GM12878 (cell line): ENCODE data around the gene LRRC3B. TPM values are rescaled to one million over a fixed set of nuclear protein-coding genes. Genes with fewer than 3 reads are reported as not detected.

ENCODE experiments used
- ATAC-seq: fragments of 200-7000 bp; cut with Tn5 transposase; 3 replicates; pipeline ENCODE4 v1.9.1; 2020; ENCODE audit warnings: mild to moderate bottlenecking, moderate library complexity
- BruUV-seq: library from RNA; stranded (reverse); fragments of 400-500 nt; replicated peaks from 2 replicates; lab custom pipeline; 2021; lab: Mats Ljungman, UMichigan
- CTCF ChIA-PET: fragments of 300-600 bp; sonication (Branson Sonifier 250); formaldehyde crosslinking; extraction: SDS; loops from one replicate; lab custom pipeline; 2021; ENCODE audit warnings: inconsistent platforms; lab: Yijun Ruan, JAX
- POLR2A ChIA-PET: fragments of 350-600 bp; formaldehyde crosslinking; extraction: SDS; loops from one replicate; lab custom pipeline; 2021; ENCODE audit warnings: inconsistent platforms; lab: Charles Lee
- RAD21 ChIA-PET: fragments of 300-600 bp; sonication (Branson Sonifier 250); formaldehyde crosslinking; loops from one replicate; lab custom pipeline; 2023; ENCODE audit warnings: antibody characterized with exemption; ENCODE audit not compliant: unreplicated experiment; lab: Charles Lee
- SMC1A ChIA-PET: fragments of 300-600 bp; sonication (Branson Sonifier 250); formaldehyde crosslinking; loops from one replicate; lab custom pipeline; 2023; ENCODE audit not compliant: unreplicated experiment, uncharacterized antibody; lab: Charles Lee
- DNase-seq: peaks from one replicate; pipeline ENCODE4 v3.0.0-alpha.2; 2011; ENCODE audit warnings: low read depth, low spot score
- FAIRE-seq: peaks from 3 replicates; lab custom pipeline; 2011; peaks lifted over from hg19 to GRCh38; lab: Jason Lieb, UNC
- H2AFZ ChIP-seq: 2 replicates; pipeline ENCODE4 v1.6.0; 2011; ENCODE audit warnings: low read depth, low read length, control low read depth; ENCODE audit not compliant: control insufficient read depth
- H3K27ac ChIP-seq: 2 replicates; pipeline ENCODE4 v1.5.1; 2011; ENCODE audit warnings: control low read depth; ENCODE audit not compliant: control insufficient read depth, insufficient read depth
- H3K27me3 ChIP-seq, 2 experiments: replicated peaks in 1 of 2; 2 replicates each; pipeline versions ENCODE4 v1.6.0 to v1.6.1; 2011; ENCODE audit warnings: low read length in 1 of 2; ENCODE audit not compliant: control insufficient read depth in 2 of 2, insufficient read depth in 2 of 2
- H3K36me3 ChIP-seq, 2 experiments: 2 replicates each; pipeline ENCODE4 v1.5.1; 2011; ENCODE audit warnings: low read length in 1 of 2; ENCODE audit not compliant: control insufficient read depth in 2 of 2, insufficient read depth in 2 of 2
- H3K4me1 ChIP-seq: 2 replicates; pipeline ENCODE4 v1.6.1; 2011; ENCODE audit warnings: mild to moderate bottlenecking, low read length, moderate library complexity, mixed read lengths; ENCODE audit not compliant: control insufficient read depth, insufficient read depth
- H3K4me2 ChIP-seq: 2 replicates; pipeline ENCODE4 v1.6.0; 2011; ENCODE audit warnings: control low read depth; ENCODE audit not compliant: control insufficient read depth, insufficient read depth
- H3K4me3 ChIP-seq: fragments of 200-600 bp; sonication (generic); 2 replicates; pipeline ENCODE4 v1.5.1; 2016
- H3K79me2 ChIP-seq: 2 replicates; pipeline ENCODE4 v1.6.0; 2011; ENCODE audit warnings: low read length; ENCODE audit not compliant: control insufficient read depth, insufficient read depth
- H3K9ac ChIP-seq: 2 replicates; pipeline ENCODE4 v1.8.0; 2011; ENCODE audit warnings: low read length, control low read depth, mixed read lengths; ENCODE audit not compliant: control insufficient read depth, insufficient read depth
- H3K9me3 ChIP-seq: replicated peaks from 3 replicates; pipeline ENCODE4 v1.5.1; 2011; ENCODE audit warnings: mild to moderate bottlenecking, low read length; ENCODE audit not compliant: control insufficient read depth, insufficient read depth
- H4K20me1 ChIP-seq: 2 replicates; pipeline ENCODE4 v1.6.0; 2011; ENCODE audit not compliant: control insufficient read depth, insufficient read depth
- CBFB ChIP-seq: IDR thresholded peaks from 2 replicates; pipeline ENCODE4 v1.6.1; 2016; ENCODE audit warnings: antibody characterized with exemption, low read depth
- CHD4 ChIP-seq: fragments of 200-600 bp; sonication (generic); IDR thresholded peaks from 2 replicates; pipeline ENCODE4 v1.6.1; 2016; ENCODE audit warnings: mild to moderate bottlenecking
- FOXM1 ChIP-seq: IDR thresholded peaks from 2 replicates; pipeline ENCODE4 v1.6.1; 2012; ENCODE audit warnings: low read depth, mild to moderate bottlenecking, inconsistent platforms, low read length, moderate library complexity
- KAT2A ChIP-seq: conservative IDR thresholded peaks from 2 replicates; pipeline ENCODE4 v1.6.1; 2011; ENCODE audit warnings: low read depth, low read length; ENCODE audit not compliant: control insufficient read depth
- KLF5 ChIP-seq: fragments of 450-650 bp; IDR thresholded peaks from 2 replicates; pipeline ENCODE4 v1.6.1; 2014; ENCODE audit warnings: mild to moderate bottlenecking; ENCODE audit not compliant: partially characterized antibody
- MTA2 ChIP-seq: fragments of 450-650 bp; IDR thresholded peaks from 2 replicates; pipeline ENCODE4 v1.6.1; 2016; ENCODE audit warnings: low read depth, mild to moderate bottlenecking, moderate library complexity
- NFYB ChIP-seq: IDR thresholded peaks from 2 replicates; pipeline ENCODE4 v1.6.1; 2011; ENCODE audit warnings: low read depth, mild to moderate bottlenecking, low read length, improper control_type of control experiment, moderate library complexity; ENCODE audit not compliant: insufficient read depth
- RAD21 ChIP-seq: IDR thresholded peaks from 2 replicates; pipeline ENCODE4 v1.6.1; 2011; ENCODE audit warnings: mild to moderate bottlenecking, low read depth, low read length, moderate library complexity; ENCODE audit not compliant: insufficient read depth
- RAD51 ChIP-seq: fragments of 450-650 bp; IDR thresholded peaks from 2 replicates; pipeline ENCODE4 v1.6.1; 2016; ENCODE audit warnings: moderate library complexity, mild to moderate bottlenecking, inconsistent platforms
- SIX5 ChIP-seq: IDR thresholded peaks from 2 replicates; pipeline ENCODE4 v1.6.1; 2011; ENCODE audit warnings: mild to moderate bottlenecking, low read depth, low read length, moderate library complexity; ENCODE audit not compliant: severe bottlenecking
- SRF ChIP-seq, 2 experiments: IDR thresholded peaks; 2 replicates each; pipeline ENCODE4 v1.6.1; 2011; ENCODE audit warnings: low read depth in 2 of 2, low read length in 2 of 2, mild to moderate bottlenecking in 1 of 2, moderate library complexity in 1 of 2
- WGBS: methylation state at CpG from one replicate; pipeline ENCODE4 v1.1.6; 2016; ENCODE audit warnings: low lambda C conversion rate; ENCODE audit not compliant: insufficient replicate concordance, insufficient coverage; ENCODE audit errors: missing lambda C conversion rate; 5-methylcytosine and 5-hydroxymethylcytosine counted together
- in situ Hi-C: fragments of 300-500 bp; cut with MboI; formaldehyde crosslinking; loops from 9 replicates; pipeline ENCODE4 v1.14.3; 2018; ENCODE audit warnings: mixed read lengths
- intact Hi-C: fragments of 100-400 bp; cut with micrococcal nuclease; formaldehyde crosslinking; loops from one replicate; pipeline ENCODE4 v1.14.2; 2022; ENCODE audit not compliant: unreplicated experiment
- polyA plus RNA-seq, 11 experiments: library from polyadenylated mRNA; depleted of rRNA in 4 of 11; unstranded in 6 of 11; stranded (reverse) in 5 of 11; fragments of >200 nt; fragmentation: Nextera tagmentation in 4 of 11; fragmentation: Illumina TruSeq in 1 of 11; extraction: Ambion mirVana in 4 of 11; extraction: Trizol in 1 of 11; gene quantifications; 1 replicate in 1 of 11; 2 replicates in 10 of 11; pipeline versions ENCODE4 v1.2.1 to v1.2.3, GENCODE V29; 2011 to 2016; ENCODE audit warnings: inconsistent platforms in 2 of 11, missing spikeins in 2 of 11, low read depth in 1 of 11
- total RNA-seq, 4 experiments: library from RNA; depleted of rRNA in 3 of 4; stranded (reverse); fragments of >200 nt in 3 of 4; fragmentation: Illumina TruSeq in 1 of 4; extraction: Trizol in 1 of 4; gene quantifications; 2 replicates each; pipeline versions ENCODE4 v1.2.1 to v1.2.3, GENCODE V29; 2013 to 2021
- TF ChIP-seq, protein P1 (sequence below): fragments of 450-650 bp; IDR thresholded peaks from 2 replicates; pipeline ENCODE4 v1.6.1; 2017; ENCODE audit warnings: antibody characterized with exemption, mild to moderate bottlenecking, moderate library complexity
- TF ChIP-seq, protein P2 (sequence below): fragments of 450-650 bp; IDR thresholded peaks from 2 replicates; pipeline ENCODE4 v1.6.1; 2018; ENCODE audit warnings: mild to moderate bottlenecking, low read depth, moderate library complexity; ENCODE audit not compliant: partially characterized antibody

LRRC3B gene
- total and polyA plus RNA-seq, 10 of the 15 experiments (the other 5 are each of a cell fraction or from before 2014, with no cell fraction given), result not detected

DNA sequence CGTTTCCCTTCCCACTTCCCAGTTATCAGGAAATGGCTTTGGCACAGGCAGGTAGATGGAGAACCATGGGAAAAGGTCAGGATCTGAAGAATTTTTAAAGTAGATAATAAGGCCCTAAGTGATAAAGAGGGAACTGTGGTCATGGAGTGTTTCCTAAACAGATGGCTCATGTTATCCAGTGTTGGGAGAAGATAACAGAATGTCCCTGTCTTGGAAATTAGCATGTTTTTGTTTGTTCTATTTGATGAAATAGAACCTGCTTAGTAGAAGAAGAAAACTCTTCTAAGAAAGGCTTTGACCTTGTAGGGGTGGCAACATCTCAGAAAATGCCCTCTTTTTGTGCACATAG lies 8.8 kb downstream of the LRRC3B start:
- WGBS, result 0% methylated on average over 1 of the region's 1 CpG
- no peaks in the 10 kb centered on the region for H3K9me3 ChIP-seq
- H3K27me3 ChIP-seq, result no peaks in the 10 kb centered on the region
- SMC1A ChIA-PET, result no interaction called here
- no peaks in the 10 kb centered on the region for H3K36me3 ChIP-seq
- no peak for TF ChIP-seq MTA2
- no peak for TF ChIP-seq RAD51
- TF ChIP-seq RAD21, result no peak
- no peak for TF ChIP-seq CBFB
- no peak for TF ChIP-seq NFYB
- no peak for TF ChIP-seq KLF5
- no peak for TF ChIP-seq CHD4
- no peak for TF ChIP-seq SRF (IDR thresholded peaks at IDR 0.05; ENCODE audit: low read depth in 2 of 2, low read length in 2 of 2)
- no peak for TF ChIP-seq SIX5
- TF ChIP-seq, protein P1, sequence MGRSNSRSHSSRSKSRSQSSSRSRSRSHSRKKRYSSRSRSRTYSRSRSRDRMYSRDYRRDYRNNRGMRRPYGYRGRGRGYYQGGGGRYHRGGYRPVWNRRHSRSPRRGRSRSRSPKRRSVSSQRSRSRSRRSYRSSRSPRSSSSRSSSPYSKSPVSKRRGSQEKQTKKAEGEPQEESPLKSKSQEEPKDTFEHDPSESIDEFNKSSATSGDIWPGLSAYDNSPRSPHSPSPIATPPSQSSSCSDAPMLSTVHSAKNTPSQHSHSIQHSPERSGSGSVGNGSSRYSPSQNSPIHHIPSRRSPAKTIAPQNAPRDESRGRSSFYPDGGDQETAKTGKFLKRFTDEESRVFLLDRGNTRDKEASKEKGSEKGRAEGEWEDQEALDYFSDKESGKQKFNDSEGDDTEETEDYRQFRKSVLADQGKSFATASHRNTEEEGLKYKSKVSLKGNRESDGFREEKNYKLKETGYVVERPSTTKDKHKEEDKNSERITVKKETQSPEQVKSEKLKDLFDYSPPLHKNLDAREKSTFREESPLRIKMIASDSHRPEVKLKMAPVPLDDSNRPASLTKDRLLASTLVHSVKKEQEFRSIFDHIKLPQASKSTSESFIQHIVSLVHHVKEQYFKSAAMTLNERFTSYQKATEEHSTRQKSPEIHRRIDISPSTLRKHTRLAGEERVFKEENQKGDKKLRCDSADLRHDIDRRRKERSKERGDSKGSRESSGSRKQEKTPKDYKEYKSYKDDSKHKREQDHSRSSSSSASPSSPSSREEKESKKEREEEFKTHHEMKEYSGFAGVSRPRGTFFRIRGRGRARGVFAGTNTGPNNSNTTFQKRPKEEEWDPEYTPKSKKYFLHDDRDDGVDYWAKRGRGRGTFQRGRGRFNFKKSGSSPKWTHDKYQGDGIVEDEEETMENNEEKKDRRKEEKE, result no peak
- TF ChIP-seq KAT2A, result no peak
- TF ChIP-seq, protein P2, sequence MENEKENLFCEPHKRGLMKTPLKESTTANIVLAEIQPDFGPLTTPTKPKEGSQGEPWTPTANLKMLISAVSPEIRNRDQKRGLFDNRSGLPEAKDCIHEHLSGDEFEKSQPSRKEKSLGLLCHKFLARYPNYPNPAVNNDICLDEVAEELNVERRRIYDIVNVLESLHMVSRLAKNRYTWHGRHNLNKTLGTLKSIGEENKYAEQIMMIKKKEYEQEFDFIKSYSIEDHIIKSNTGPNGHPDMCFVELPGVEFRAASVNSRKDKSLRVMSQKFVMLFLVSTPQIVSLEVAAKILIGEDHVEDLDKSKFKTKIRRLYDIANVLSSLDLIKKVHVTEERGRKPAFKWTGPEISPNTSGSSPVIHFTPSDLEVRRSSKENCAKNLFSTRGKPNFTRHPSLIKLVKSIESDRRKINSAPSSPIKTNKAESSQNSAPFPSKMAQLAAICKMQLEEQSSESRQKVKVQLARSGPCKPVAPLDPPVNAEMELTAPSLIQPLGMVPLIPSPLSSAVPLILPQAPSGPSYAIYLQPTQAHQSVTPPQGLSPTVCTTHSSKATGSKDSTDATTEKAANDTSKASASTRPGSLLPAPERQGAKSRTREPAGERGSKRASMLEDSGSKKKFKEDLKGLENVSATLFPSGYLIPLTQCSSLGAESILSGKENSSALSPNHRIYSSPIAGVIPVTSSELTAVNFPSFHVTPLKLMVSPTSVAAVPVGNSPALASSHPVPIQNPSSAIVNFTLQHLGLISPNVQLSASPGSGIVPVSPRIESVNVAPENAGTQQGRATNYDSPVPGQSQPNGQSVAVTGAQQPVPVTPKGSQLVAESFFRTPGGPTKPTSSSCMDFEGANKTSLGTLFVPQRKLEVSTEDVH, result no peak
- TF ChIP-seq FOXM1, result no peak
- H2AFZ ChIP-seq, result no peak overlapping the region
- CTCF ChIA-PET, result no interaction called here
- no peak overlapping the region for H3K4me2 ChIP-seq
- H3K79me2 ChIP-seq, result no peaks in the 10 kb centered on the region
- POLR2A ChIA-PET, result no interaction called here
- DNase-seq (no peak), FAIRE-seq (no peak), ATAC-seq (no peak)
- no TSS peak for BruUV-seq
- no peaks in the 10 kb centered on the region for H3K4me1 ChIP-seq
- H3K27ac ChIP-seq, result no peak overlapping the region
- no peak overlapping the region for H3K9ac ChIP-seq
- H4K20me1 ChIP-seq, result no peaks in the 10 kb centered on the region
- RAD21 ChIA-PET, result no interaction called here
- in situ Hi-C loops, result no loop called here
- H3K4me3 ChIP-seq, result no peak overlapping the region
- intact Hi-C loops, result no loop called here
